ENCODE measurements around the gene IER3.

DNA sequence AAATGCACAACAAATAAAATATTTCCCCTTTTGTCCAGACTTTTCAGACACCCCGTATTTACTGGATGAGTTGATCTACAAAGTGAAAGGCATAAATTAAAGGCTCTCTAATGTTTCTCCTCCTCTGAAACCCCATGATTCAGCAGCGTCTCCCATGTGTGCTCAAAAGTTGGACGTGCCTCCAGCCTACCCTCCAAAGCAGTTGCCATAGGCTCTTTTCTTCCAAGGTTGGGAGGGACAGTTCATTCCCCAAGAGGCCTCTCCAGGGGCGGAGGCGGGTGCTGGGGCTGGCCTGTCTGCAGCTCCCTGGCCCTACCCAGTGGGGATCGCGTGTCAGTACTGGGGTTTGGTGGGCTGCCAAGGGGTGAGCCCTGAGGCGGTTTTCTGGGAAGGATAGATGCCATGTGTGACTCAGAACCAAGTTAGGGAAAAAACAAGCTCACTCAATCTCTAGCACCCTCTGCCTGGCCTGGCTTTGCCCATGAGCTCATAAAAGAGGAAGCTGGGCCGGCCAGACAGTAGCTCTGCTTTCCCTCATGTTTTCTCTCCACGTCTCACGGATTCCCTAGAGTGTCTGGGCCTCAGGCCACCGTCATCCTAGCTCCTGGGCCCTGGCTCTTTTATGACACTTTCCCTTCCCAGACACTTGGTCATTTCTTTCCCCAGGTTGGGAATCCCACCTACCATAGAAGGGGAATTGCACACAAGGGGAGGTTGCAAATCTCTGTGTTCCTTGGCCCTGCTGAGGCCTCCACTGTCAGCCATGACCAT, 8.0 kb upstream of the IER3 start:
- TF ChIP-seq, protein P1, sequence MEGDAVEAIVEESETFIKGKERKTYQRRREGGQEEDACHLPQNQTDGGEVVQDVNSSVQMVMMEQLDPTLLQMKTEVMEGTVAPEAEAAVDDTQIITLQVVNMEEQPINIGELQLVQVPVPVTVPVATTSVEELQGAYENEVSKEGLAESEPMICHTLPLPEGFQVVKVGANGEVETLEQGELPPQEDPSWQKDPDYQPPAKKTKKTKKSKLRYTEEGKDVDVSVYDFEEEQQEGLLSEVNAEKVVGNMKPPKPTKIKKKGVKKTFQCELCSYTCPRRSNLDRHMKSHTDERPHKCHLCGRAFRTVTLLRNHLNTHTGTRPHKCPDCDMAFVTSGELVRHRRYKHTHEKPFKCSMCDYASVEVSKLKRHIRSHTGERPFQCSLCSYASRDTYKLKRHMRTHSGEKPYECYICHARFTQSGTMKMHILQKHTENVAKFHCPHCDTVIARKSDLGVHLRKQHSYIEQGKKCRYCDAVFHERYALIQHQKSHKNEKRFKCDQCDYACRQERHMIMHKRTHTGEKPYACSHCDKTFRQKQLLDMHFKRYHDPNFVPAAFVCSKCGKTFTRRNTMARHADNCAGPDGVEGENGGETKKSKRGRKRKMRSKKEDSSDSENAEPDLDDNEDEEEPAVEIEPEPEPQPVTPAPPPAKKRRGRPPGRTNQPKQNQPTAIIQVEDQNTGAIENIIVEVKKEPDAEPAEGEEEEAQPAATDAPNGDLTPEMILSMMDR (IDR thresholded peaks at IDR 0.05; ENCODE audit: low read depth, low read length, missing input control), result no peak
- TF ChIP-seq RAD21 (IDR thresholded peaks at IDR 0.05) (no peak), EGR1 (IDR thresholded peaks at IDR 0.05; ENCODE audit: low read depth in 2 of 2) (no peak), HNF4G (IDR thresholded peaks at IDR 0.05) (no peak), JUND (IDR thresholded peaks at IDR 0.05) (peak; percentile 47 to 51), RXRA (IDR thresholded peaks at IDR 0.05) (no peak), TAF1 (conservative IDR thresholded peaks at IDR 0.05) (no peak)

Measured in liver (tissue), 3 donors.